CD4-positive, CD25-positive, alpha-beta regulatory T cell (primary cell): ENCODE data around the gene BPIFB2. TPM values are rescaled to one million over a fixed set of nuclear protein-coding genes. Genes with fewer than 3 reads are reported as not detected.

ENCODE experiments used
- ATAC-seq, 2 donors: fragments of 150-1000 bp; cut with Tn5 transposase; one replicate each; pipeline ENCODE4 v1.10.0; 2021; ENCODE audit warnings: low read depth in 2 of 2, moderate number of reproducible peaks in 2 of 2, moderate library complexity in 1 of 2
- DNase-seq, 3 donors: peaks; one replicate each; pipeline versions ENCODE4 v3.0.0 to v3.0.0-alpha.2; 2012 to 2022; ENCODE audit warnings: mixed read lengths in 1 of 3
- H3K27ac ChIP-seq: one replicate; pipeline ENCODE4 v1.7.0; 2013; ENCODE audit warnings: mild to moderate bottlenecking, low read length; ENCODE audit not compliant: insufficient read depth, poor library complexity, severe bottlenecking
- H3K27me3 ChIP-seq: one replicate; pipeline ENCODE4 v1.7.0; 2013; ENCODE audit warnings: low read length; ENCODE audit not compliant: control insufficient read depth, insufficient read depth
- H3K36me3 ChIP-seq: one replicate; pipeline ENCODE4 v1.7.0; 2013; ENCODE audit warnings: mild to moderate bottlenecking, low read length, moderate library complexity; ENCODE audit not compliant: control insufficient read depth, insufficient read depth
- H3K4me1 ChIP-seq: 2 replicates; pipeline ENCODE4 v1.7.0; 2013; ENCODE audit warnings: mild to moderate bottlenecking, low read length; ENCODE audit not compliant: insufficient read depth, control insufficient read depth, poor library complexity, severe bottlenecking
- H3K4me3 ChIP-seq: one replicate; pipeline ENCODE4 v1.7.0; 2013; ENCODE audit warnings: low read depth, mild to moderate bottlenecking, low read length, moderate library complexity
- H3K9me3 ChIP-seq, 2 experiments: 1 replicate in 1 of 2; 2 replicates in 1 of 2; pipeline ENCODE4 v1.7.0; 2013; ENCODE audit warnings: low read length in 2 of 2, mild to moderate bottlenecking in 1 of 2, moderate library complexity in 1 of 2; ENCODE audit not compliant: control insufficient read depth in 2 of 2
- H3K27ac Mint-ChIP-seq, 3 donors: one replicate each; pipeline ENCODE4 v1.8.0; 2020 to 2022; ENCODE audit warnings: mild to moderate bottlenecking in 3 of 3, mixed read lengths in 3 of 3, moderate library complexity in 2 of 3
- H3K27me3 Mint-ChIP-seq: one replicate; pipeline ENCODE4 v1.8.0; 2022; ENCODE audit warnings: mild to moderate bottlenecking, mixed read lengths
- H3K36me3 Mint-ChIP-seq: one replicate; pipeline ENCODE4 v1.8.0; 2020; ENCODE audit warnings: mixed read lengths
- H3K4me1 Mint-ChIP-seq, 4 donors: one replicate each; pipeline ENCODE4 v1.8.0; 2020 to 2022; ENCODE audit warnings: mixed read lengths in 4 of 4, mild to moderate bottlenecking in 1 of 4
- H3K4me3 Mint-ChIP-seq, 4 donors: one replicate each; pipeline ENCODE4 v1.8.0; 2020 to 2022; ENCODE audit warnings: mild to moderate bottlenecking in 4 of 4, mixed read lengths in 4 of 4, moderate library complexity in 3 of 4
- H3K9me3 Mint-ChIP-seq, 7 donors: one replicate each; pipeline ENCODE4 v1.8.0; 2020 to 2022; ENCODE audit warnings: mixed read lengths in 7 of 7, mild to moderate bottlenecking in 3 of 7, moderate library complexity in 2 of 7
- polyA plus RNA-seq, 4 donors: library from polyadenylated mRNA; unstranded; fragments of 300-500 nt; fragmentation: Illumina TruSeq; gene quantifications; one replicate each; pipeline ENCODE4 v1.2.3, GENCODE V29; 2021
- total RNA-seq: library from RNA; stranded (reverse); gene quantifications from one replicate; pipeline ENCODE4 v1.2.3, GENCODE V29; 2022

BPIFB2 gene
- total and polyA plus RNA-seq, 5 donors from 2014 or later, result not detected

- peak overlapping the region in 1 of 3 donors; percentile 91 for H3K27ac Mint-ChIP-seq
- H3K36me3 Mint-ChIP-seq, result no peaks in the 10 kb centered on the region
Observed at GRCh38 chr20:32967961-32968457, 39.5 kb upstream of the BPIFB2 start.

GRCh38 chr20:32968478-32969241 lies 38.8 kb upstream of the BPIFB2 start:
- Mint-ChIP-seq H3K4me1 (peaks cover 26 to 64% (median 51%) of the 10 kb centered on the region in 4 donors), H3K36me3 (no peaks in the 10 kb centered on the region), H3K4me3 (peak overlapping the region; percentile 80 to 91 (median 84)), H3K9me3 (peaks cover 0 to under 1% (median 0%) of the 10 kb centered on the region in 7 donors), H3K27ac (peak overlapping the region in 1 of 3 donors; percentile 91), H3K27me3 (no peaks in the 10 kb centered on the region)
- H3K4me3 ChIP-seq, result no peak overlapping the region
- no peaks in the 10 kb centered on the region for H3K9me3 ChIP-seq
- no peak for ATAC-seq
- no peaks in the 10 kb centered on the region for H3K27me3 ChIP-seq
- DNase-seq, result peak in 1 of 3 donors; percentile 48
- H3K36me3 ChIP-seq, result no peaks in the 10 kb centered on the region
- H3K27ac ChIP-seq, result peak overlapping the region; percentile 97
- H3K4me1 ChIP-seq, result peaks cover 89% of the 10 kb centered on the region

More at GRCh38 chr20:32967961-32968457, 39.5 kb upstream of the BPIFB2 start:
- H3K27ac ChIP-seq, result peak overlapping the region; percentile 97
- no peaks in the 10 kb centered on the region for H3K9me3 ChIP-seq
- DNase-seq (peak; percentile 37 to 44 (median 39)), ATAC-seq (no peak)
- Mint-ChIP-seq H3K27me3 (no peaks in the 10 kb centered on the region), H3K4me1 (peaks cover 21 to 66% (median 48%) of the 10 kb centered on the region in 4 donors), H3K4me3 (peak overlapping the region; percentile 78 to 91 (median 81)), H3K9me3 (peaks cover 0 to 2% (median 0%) of the 10 kb centered on the region in 7 donors)
- H3K4me3 ChIP-seq, result peak overlapping the region; percentile 48
- peaks cover 89% of the 10 kb centered on the region for H3K4me1 ChIP-seq
- no peaks in the 10 kb centered on the region for H3K36me3 ChIP-seq
- H3K27me3 ChIP-seq, result no peaks in the 10 kb centered on the region

- no peaks in the 10 kb centered on the region for H3K9me3 ChIP-seq
- no peaks in the 10 kb centered on the region for H3K27me3 Mint-ChIP-seq
- H3K4me3 Mint-ChIP-seq, result peak overlapping the region in 3 of 4 donors; percentile 80 to 91 (median 82)
- no peaks in the 10 kb centered on the region for H3K36me3 ChIP-seq
- no peak for DNase-seq
- ATAC-seq, result no peak
- H3K4me3 ChIP-seq, result no peak overlapping the region
- peak overlapping the region; percentile 97 for H3K27ac ChIP-seq
- H3K4me1 Mint-ChIP-seq, result peaks cover 26 to 65% (median 50%) of the 10 kb centered on the region in 4 donors
- H3K4me1 ChIP-seq, result peaks cover 98% of the 10 kb centered on the region
- H3K27me3 ChIP-seq, result no peaks in the 10 kb centered on the region
- H3K9me3 Mint-ChIP-seq, result no peaks in the 10 kb centered on the region
- peak overlapping the region in 1 of 3 donors; percentile 91 for H3K27ac Mint-ChIP-seq
- H3K36me3 Mint-ChIP-seq, result no peaks in the 10 kb centered on the region
Observed at GRCh38 chr20:32969356-32970114, 38.0 kb upstream of the BPIFB2 start.

- Mint-ChIP-seq H3K4me1 (peaks cover 26 to 68% (median 47%) of the 10 kb centered on the region in 4 donors), H3K4me3 (peak overlapping the region in 3 of 4 donors; percentile 44 to 91 (median 82)), H3K27me3 (no peaks in the 10 kb centered on the region), H3K9me3 (peaks cover 0 to 1% (median 0%) of the 10 kb centered on the region in 7 donors), H3K36me3 (no peaks in the 10 kb centered on the region), H3K27ac (peak overlapping the region in 1 of 3 donors; percentile 91)
- no peak for DNase-seq
- no peak for ATAC-seq
- H3K4me3 ChIP-seq, result peak overlapping the region; percentile 18
- no peaks in the 10 kb centered on the region for H3K36me3 ChIP-seq
- peak overlapping the region; percentile 97 for H3K27ac ChIP-seq
- peaks cover 98% of the 10 kb centered on the region for H3K4me1 ChIP-seq
- H3K9me3 ChIP-seq, result no peaks in the 10 kb centered on the region
- H3K27me3 ChIP-seq, result no peaks in the 10 kb centered on the region
Observed at GRCh38 chr20:32970115-32970972, 37.2 kb upstream of the BPIFB2 start.

- H3K4me3 ChIP-seq, result peak overlapping the region; percentile 75
- no peaks in the 10 kb centered on the region for H3K27me3 Mint-ChIP-seq
Observed at GRCh38 chr20:32970973-32971300, 36.6 kb upstream of the BPIFB2 start.

GRCh38 chr20:32971703-32972161 lies 35.8 kb upstream of the BPIFB2 start:
- DNase-seq, result peak in 1 of 3 donors; percentile 73
- Mint-ChIP-seq H3K27me3 (no peaks in the 10 kb centered on the region), H3K4me1 (peaks cover 23 to 61% (median 40%) of the 10 kb centered on the region in 4 donors), H3K4me3 (no peak overlapping the region), H3K27ac (no peak overlapping the region), H3K9me3 (peaks cover 0 to 13% (median 0%) of the 10 kb centered on the region in 7 donors), H3K36me3 (peaks cover 4% of the 10 kb centered on the region)
- H3K4me1 ChIP-seq, result peaks cover 94% of the 10 kb centered on the region
- ATAC-seq, result peak; percentile 19 to 26
- peaks cover 0 to 10% of the 10 kb centered on the region in 2 experiments for H3K9me3 ChIP-seq
- peak overlapping the region; percentile 97 for H3K27ac ChIP-seq
- no peaks in the 10 kb centered on the region for H3K36me3 ChIP-seq
- H3K4me3 ChIP-seq, result peak overlapping the region; percentile 75
- H3K27me3 ChIP-seq, result no peaks in the 10 kb centered on the region

More at GRCh38 chr20:32970973-32971300, 36.6 kb upstream of the BPIFB2 start:
- Mint-ChIP-seq H3K36me3 (no peaks in the 10 kb centered on the region), H3K4me1 (peaks cover 26 to 64% (median 44%) of the 10 kb centered on the region in 4 donors), H3K9me3 (peaks cover 0 to 5% (median 0%) of the 10 kb centered on the region in 7 donors), H3K4me3 (peak overlapping the region in 1 of 4 donors; percentile 75), H3K27ac (no peak overlapping the region)
- ATAC-seq, result no peak
- DNase-seq, result no peak
- H3K27ac ChIP-seq, result peak overlapping the region; percentile 97
- H3K9me3 ChIP-seq, result peaks cover 0 to 2% of the 10 kb centered on the region in 2 experiments
- peaks cover 94% of the 10 kb centered on the region for H3K4me1 ChIP-seq
- no peaks in the 10 kb centered on the region for H3K36me3 ChIP-seq
- no peaks in the 10 kb centered on the region for H3K27me3 ChIP-seq
